Urinary bladder (tissue), 4 donors: ENCODE measurements around the gene IGF1. TPM values are rescaled to one million over a fixed set of nuclear protein-coding genes. Genes with fewer than 3 reads are reported as not detected.
"Not testable (repeated sequence)": the region's sequence is repeated elsewhere in the genome, so short reads cannot be mapped to it uniquely, and the experiment has no call there.

Experiments
- DNase-seq: peaks from one replicate; pipeline ENCODE4 v3.0.0-alpha.2; 2015; ENCODE audit errors: extremely low spot score
- H3K27ac ChIP-seq: one replicate; pipeline ENCODE4 v1.5.1; 2013; ENCODE audit warnings: low read depth, mild to moderate bottlenecking, moderate library complexity
- H3K36me3 ChIP-seq: one replicate; pipeline ENCODE4 v1.6.1; 2013; ENCODE audit warnings: mild to moderate bottlenecking, moderate library complexity; ENCODE audit not compliant: insufficient read depth
- H3K4me1 ChIP-seq: one replicate; pipeline ENCODE4 v1.6.1; 2013; ENCODE audit warnings: mild to moderate bottlenecking, moderate library complexity; ENCODE audit not compliant: insufficient read depth
- H3K4me3 ChIP-seq: one replicate; pipeline ENCODE4 v1.5.1; 2013; ENCODE audit warnings: low read depth, low read length
- WGBS: extraction: QIAGEN DNeasy Blood & Tissue Kit; methylation state at CpG from one replicate; pipeline ENCODE4 v1.1.7; 2013; 5-methylcytosine and 5-hydroxymethylcytosine counted together
- polyA plus RNA-seq: library from polyadenylated mRNA; stranded (reverse); fragments of 200-250 nt; gene quantifications from one replicate; pipeline ENCODE4 v1.2.3, GENCODE V29; 2013
- total RNA-seq: library from RNA; depleted of rRNA; stranded (reverse); fragments of >200 nt; gene quantifications from one replicate; pipeline ENCODE4 v1.2.3, GENCODE V29; 2014
- donor health status: healthy with polysubstance abuse.
- donor health status: healthy.

The IGF1 gene
- total and polyA plus RNA-seq, 2 donors = 20.3 to 71.1 TPM

DNA sequence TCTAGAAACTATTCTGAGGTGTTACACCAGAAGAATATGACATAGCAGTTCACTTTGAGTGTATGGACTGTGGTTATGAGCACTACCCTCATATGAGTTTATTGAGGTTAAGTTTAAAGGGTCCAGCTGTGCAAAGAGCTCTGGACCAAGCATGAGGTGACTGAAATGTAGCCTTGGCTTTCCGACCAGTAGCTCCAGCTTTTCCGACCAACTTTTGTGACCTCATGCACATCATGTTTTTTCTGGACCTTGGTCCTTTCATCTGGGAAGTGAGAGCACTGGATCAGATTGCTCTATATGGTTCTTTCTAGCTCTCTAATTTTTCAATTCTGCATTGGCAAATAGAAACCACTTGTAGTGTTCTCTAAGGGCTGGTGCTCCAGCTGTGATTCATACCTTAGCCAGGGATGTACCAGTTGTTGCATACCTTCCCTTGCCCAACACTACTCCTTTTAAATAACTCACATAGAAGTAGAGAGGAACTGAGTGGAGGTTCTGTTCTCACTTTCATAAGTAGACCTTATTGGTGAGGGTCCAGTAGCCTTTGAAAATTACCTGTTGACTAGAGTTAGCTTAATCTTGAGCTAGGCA lies 16.6 kb downstream of the IGF1 start:
- WGBS = 95% methylated on average over 2 of the region's 2 CpGs
- DNase-seq = no peak
- Histone ChIP-seq H3K27ac (no peak overlapping the region), H3K36me3 (no peaks in the 10 kb centered on the region), H3K4me1 (no peaks in the 10 kb centered on the region), H3K4me3 (no peak overlapping the region)

DNA sequence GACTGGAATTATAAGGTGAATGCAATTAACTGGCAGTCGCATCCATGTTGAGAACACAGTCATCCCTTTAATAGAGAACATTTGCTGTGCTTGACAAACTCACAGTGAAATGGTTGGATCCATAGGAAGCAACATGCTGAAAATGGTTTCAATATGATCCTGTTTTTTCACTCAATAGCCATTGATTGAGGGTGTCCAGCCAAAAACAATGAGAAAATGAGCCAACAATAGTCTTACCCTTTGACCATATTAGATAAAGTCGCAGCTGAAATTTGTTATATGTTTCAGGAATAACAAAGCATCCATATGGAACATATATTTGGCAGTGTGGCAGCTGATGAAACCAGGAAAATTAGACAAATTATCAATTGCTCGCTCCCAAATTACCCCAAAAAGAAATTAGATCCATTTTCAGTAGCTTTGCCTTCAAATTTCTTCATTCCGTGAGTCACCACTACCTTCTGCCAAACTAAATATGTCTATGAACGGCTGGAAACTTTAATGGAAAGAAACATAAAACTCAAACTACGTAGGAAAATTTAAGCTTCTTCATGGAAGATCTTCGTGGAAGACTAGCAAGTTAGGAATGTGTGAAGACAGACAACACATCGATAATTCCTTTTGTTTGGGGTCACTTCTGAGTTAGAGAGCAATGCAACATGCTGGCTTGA lies 17.4 kb downstream of the IGF1 start:
- no peaks in the 10 kb centered on the region for H3K4me1 ChIP-seq
- H3K4me3 ChIP-seq = no peak overlapping the region
- WGBS = 76% methylated on average over 8 of the region's 8 CpGs
- DNase-seq = no peak
- H3K36me3 ChIP-seq = no peaks in the 10 kb centered on the region
- no peak overlapping the region for H3K27ac ChIP-seq

DNA sequence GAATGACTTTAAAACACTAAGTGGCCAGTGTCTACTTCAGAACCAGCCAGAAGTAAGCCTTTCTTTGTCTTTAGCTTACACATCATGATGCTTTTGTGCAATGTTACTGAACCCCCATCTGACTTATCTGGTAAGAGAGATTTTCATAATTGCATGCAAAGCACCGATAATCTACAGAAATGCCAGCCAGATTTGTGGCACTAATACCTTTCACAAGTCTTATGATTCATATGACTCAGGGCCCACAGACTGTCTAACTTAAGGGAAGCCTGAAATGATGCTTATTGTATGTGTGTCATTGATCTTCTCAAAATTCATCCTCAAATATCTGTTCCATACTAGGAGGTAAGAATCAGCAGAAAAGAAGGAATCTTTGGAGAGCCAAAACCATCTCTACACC lies 18.0 kb downstream of the IGF1 start:
- Histone ChIP-seq H3K4me1 (no peaks in the 10 kb centered on the region), H3K36me3 (no peaks in the 10 kb centered on the region), H3K4me3 (no peak overlapping the region), H3K27ac (no peak overlapping the region)
- no peak for DNase-seq
- WGBS = 95% methylated on average over 1 of the region's 1 CpG

GRCh38 chr12:102461501-102461900 lies 18.9 kb downstream of the IGF1 start:
- whole genome bisulfite sequencing = 68% methylated on average over 1 of the region's 1 CpG
- Histone ChIP-seq H3K4me1 (no peaks in the 10 kb centered on the region), H3K4me3 (no peak overlapping the region), H3K36me3 (no peaks in the 10 kb centered on the region), H3K27ac (no peak overlapping the region)
- DNase-seq = no peak

DNA sequence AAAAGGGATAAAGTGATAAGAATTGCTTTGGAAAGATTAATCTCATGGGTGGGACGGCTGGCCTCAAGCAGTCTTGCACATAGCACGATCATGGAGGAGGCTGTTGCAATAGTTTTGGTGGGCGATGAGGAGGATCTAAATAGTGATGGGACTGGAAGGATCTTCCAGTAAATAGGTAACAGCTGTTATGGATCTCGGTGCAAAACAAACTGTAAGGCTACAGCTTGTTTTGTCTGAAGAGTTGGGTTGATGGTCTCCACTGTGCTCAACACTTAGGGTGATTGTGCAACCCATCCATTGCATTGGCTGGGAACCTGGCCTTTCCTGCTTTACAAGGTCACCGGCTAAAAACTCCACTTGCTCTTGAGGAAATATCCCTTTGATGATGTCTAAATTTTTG lies 21.0 kb downstream of the IGF1 start:
- no peak overlapping the region for H3K27ac ChIP-seq
- no peaks in the 10 kb centered on the region for H3K4me1 ChIP-seq
- no peak for DNase-seq
- no peak overlapping the region for H3K4me3 ChIP-seq
- 55% methylated on average over 5 of the region's 5 CpGs for WGBS
- H3K36me3 ChIP-seq = no peaks in the 10 kb centered on the region

GRCh38 chr12:102454808-102455760 lies 25.3 kb downstream of the IGF1 start:
- no peaks in the 10 kb centered on the region for H3K4me1 ChIP-seq
- no peak for DNase-seq
- H3K4me3 ChIP-seq = no peak overlapping the region
- no peak overlapping the region for H3K27ac ChIP-seq
- WGBS = 79% methylated on average over 4 of the region's 4 CpGs
- no peaks in the 10 kb centered on the region for H3K36me3 ChIP-seq

GRCh38 chr12:102454330-102454729 lies 26.0 kb downstream of the IGF1 start:
- H3K36me3 ChIP-seq = no peaks in the 10 kb centered on the region
- H3K27ac ChIP-seq = no peak overlapping the region
- no peak overlapping the region for H3K4me3 ChIP-seq
- 97% methylated on average over 2 of the region's 2 CpGs for WGBS
- DNase-seq = no peak
- H3K4me1 ChIP-seq = no peaks in the 10 kb centered on the region

DNA sequence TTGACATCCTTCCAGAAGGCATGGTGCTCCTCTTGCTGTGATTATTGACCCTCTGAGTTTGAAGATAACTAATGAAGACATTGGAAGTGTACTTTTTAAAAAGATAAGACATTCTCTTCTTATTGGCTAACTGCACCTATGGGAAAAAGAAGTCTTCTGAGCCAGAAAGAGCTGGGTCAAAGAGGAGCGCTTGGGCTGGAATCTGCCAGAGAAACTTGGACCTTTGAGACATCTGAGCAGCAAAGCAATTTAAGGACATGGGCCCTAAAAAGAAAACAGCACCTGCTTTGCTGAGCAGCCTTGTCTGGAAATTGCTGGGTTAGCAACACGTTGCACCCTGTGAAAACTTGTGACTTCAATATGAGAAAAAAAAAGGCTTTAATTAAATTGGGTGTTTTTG lies 27.8 kb downstream of the IGF1 start:
- Histone ChIP-seq H3K4me3 (no peak overlapping the region), H3K36me3 (no peaks in the 10 kb centered on the region), H3K27ac (no peak overlapping the region), H3K4me1 (no peaks in the 10 kb centered on the region)
- 91% methylated on average over 2 of the region's 2 CpGs for WGBS
- no peak for DNase-seq

GRCh38 chr12:102449018-102449417 lies 31.3 kb downstream of the IGF1 start:
- WGBS = 93% methylated on average over 3 of the region's 3 CpGs
- not testable (repeated sequence) for DNase-seq, H3K4me1 ChIP-seq, H3K36me3 ChIP-seq, H3K4me3 ChIP-seq, H3K27ac ChIP-seq

DNA sequence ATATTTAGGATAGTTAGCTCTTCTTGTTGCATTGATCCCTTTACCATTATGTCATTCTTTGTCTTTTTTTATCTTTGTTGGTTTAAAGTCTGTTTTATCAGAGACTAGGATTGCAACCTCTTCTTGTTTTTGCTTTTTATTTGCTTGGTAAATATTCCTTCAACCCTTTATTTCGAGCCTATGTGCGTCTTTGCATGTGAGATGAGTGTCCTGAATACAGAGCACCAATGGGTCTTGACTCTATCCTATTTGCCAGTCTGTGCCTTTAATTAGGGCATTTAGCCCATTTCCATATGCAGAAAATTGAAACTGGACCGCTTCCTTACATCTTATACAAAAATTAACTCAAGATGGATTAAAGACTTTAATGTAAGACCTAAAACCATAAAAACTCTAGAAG lies 32.9 kb downstream of the IGF1 start:
- not testable (repeated sequence) for H3K4me1 ChIP-seq, H3K36me3 ChIP-seq, DNase-seq, H3K27ac ChIP-seq, H3K4me3 ChIP-seq
- 97% methylated on average over 3 of the region's 3 CpGs for WGBS

DNA sequence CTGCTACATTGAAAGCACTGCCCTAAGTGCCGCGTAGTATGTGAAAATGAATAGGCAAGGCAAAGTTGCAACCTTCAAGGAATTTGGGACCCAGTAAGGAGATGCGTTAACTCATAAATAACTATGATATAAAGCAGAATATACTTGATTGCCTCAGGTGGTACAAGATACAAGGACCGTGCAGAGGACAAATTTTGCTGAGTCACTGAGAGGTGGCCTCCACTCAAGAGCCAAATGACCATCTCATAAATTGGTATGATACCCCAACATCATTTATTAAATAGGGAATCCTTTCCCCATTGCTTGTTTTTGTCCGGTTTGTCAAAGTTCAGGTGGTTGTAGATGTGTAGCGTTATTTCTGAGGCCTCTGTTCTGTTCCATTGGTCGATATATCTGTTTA lies 35.7 kb downstream of the IGF1 start:
- DNase-seq = no peak
- Histone ChIP-seq H3K36me3 (no peaks in the 10 kb centered on the region), H3K27ac (no peak overlapping the region), H3K4me3 (no peak overlapping the region), H3K4me1 (no peaks in the 10 kb centered on the region)
- 91% methylated on average over 7 of the region's 7 CpGs for WGBS

DNA sequence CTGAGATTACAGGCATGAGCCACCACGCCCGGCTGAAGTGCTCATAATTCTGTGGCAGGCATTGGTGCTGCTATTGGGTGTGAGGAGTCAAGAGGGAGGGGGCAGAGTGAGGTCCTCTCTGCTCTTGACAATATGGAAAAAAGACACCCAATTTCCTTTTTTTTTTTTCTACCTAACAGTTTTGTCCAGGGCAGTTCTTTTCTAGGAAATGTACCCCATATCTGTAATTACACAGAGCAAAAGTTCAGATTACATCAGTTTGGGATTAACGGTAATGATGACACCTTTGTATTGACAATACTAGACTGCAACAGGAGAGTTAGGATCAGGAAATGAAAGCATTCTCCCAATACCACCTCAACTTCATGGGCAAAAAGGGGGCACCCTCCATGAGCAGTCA lies 36.3 kb downstream of the IGF1 start:
- no peaks in the 10 kb centered on the region for H3K4me1 ChIP-seq
- no peak overlapping the region for H3K27ac ChIP-seq
- DNase-seq = no peak
- no peaks in the 10 kb centered on the region for H3K36me3 ChIP-seq
- WGBS = 96% methylated on average over 3 of the region's 3 CpGs
- no peak overlapping the region for H3K4me3 ChIP-seq

- 95% methylated on average over 1 of the region's 1 CpG for WGBS
- H3K27ac ChIP-seq = no peak overlapping the region
Measured at GRCh38 chr12:102441077-102441596, 39.2 kb downstream of the IGF1 start.

More at GRCh38 chr12:102441077-102441596, 39.2 kb downstream of the IGF1 start:
- H3K36me3 ChIP-seq = no peaks in the 10 kb centered on the region
- no peak for DNase-seq
- H3K4me3 ChIP-seq = no peak overlapping the region
- no peaks in the 10 kb centered on the region for H3K4me1 ChIP-seq
